22Rv1 (cell line): ENCODE data around the gene DNAJC15.

Source experiments
- CTCF ChIP-seq: fragments of 450-650 bp; IDR thresholded peaks from 2 replicates; pipeline ENCODE4 v1.5.1; 2017; ENCODE audit warnings: mild to moderate bottlenecking
- ZFX ChIP-seq: fragments of 450-650 bp; IDR thresholded peaks from 2 replicates; pipeline ENCODE4 v1.6.1; 2017; ENCODE audit warnings: antibody characterized with exemption, borderline replicate concordance

GRCh38 chr13:42984026-42984425, 39.4 kb upstream of the DNAJC15 start:
- TF ChIP-seq CTCF (no peak), ZFX (no peak)
